ENCODE measurements around the gene LIPT2.

The LIPT2 gene

DNA sequence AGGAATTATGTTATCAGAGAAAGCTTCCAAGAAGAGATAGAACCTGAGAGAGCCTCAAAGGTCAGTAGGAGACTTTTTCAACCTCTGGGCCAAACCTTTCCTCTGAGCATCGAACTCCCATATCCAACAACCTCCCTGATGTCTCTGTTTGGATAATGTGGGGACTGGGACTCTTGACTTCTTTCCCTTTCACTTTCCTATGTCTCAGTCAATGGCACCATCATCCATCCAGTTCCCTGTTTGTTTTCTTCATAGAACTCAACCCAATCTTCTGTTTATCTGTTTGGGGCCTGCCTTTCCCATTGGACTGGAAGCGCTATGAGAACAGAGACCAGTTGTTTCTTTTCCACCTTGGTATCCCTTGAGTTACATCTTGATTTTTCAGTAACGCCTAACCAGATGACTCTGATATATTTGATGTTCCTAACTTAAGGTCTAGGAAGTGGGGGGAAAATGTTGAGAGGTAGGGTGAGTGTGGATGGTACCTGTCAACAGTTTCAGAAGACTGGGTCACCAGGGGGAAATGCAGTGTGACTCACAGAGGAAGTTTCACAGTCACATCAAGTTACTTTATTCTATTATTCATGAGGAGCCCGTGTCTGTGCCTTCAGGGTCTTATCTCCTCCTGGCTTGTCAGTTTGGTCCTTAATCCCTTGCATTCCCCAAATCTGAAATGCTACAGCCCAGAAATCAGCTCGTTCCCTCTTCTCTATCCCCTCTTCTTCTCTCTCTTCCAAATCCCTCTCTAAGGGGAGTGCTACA, 21.7 kb downstream of the LIPT2 start:
- no peak for DNase-seq (ENCODE audit: low read depth, low spot score)

DNA sequence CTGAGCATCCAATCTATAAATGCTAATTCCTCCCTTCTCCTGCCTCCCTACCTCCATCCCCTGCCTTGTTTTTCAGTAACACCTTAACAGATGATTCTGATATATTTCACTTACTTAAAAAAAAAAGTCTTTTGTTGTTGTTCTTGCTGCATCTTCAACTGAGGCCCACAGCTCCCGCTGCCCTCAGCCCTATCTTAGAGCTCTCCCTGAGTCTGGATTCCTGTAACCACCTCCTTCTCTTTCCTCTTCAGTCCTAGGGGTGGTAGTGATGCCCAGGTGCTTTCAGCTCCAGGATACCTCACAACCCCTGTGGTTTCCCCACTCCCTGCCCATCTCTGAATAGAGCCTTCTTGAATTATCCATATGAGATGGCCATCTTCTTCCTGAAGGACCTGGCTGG, 22.5 kb downstream of the LIPT2 start:
- H3K9ac ChIP-seq (ENCODE audit: insufficient read length, low read depth) = no peak overlapping the region
- H3K36me3 ChIP-seq (ENCODE audit: insufficient read depth, insufficient read length, low read length) = no peaks in the 10 kb centered on the region
- no peak for DNase-seq (ENCODE audit: low read depth, low spot score)
- H3K9me3 ChIP-seq (ENCODE audit: insufficient read depth, low read length) = no peaks in the 10 kb centered on the region
- no peaks in the 10 kb centered on the region for H3K4me1 ChIP-seq (ENCODE audit: insufficient read depth, insufficient read length)
- no peaks in the 10 kb centered on the region for H3K27me3 ChIP-seq (ENCODE audit: insufficient read depth, insufficient read length)
- H3K4me3 ChIP-seq (ENCODE audit: insufficient read length, low read depth) = no peak overlapping the region
- TF ChIP-seq YY1 (IDR thresholded peaks at IDR 0.05; ENCODE audit: insufficient read depth, insufficient read length) = no peak
- no peak for TF ChIP-seq ZNF274 (IDR thresholded peaks at IDR 0.05; ENCODE audit: low read depth, low read length)
- TF ChIP-seq SUZ12 (IDR thresholded peaks at IDR 0.05; ENCODE audit: extremely low read depth, insufficient read depth, insufficient read length) = no peak

More for the DNA sequence above, 21.7 kb downstream of the LIPT2 start:
- no peaks in the 10 kb centered on the region for H3K36me3 ChIP-seq (ENCODE audit: insufficient read depth, insufficient read length, low read length)
- H3K4me3 ChIP-seq (ENCODE audit: insufficient read length, low read depth) = no peak overlapping the region
- no peak for TF ChIP-seq ZNF274 (IDR thresholded peaks at IDR 0.05; ENCODE audit: low read depth, low read length)
- TF ChIP-seq SUZ12 (IDR thresholded peaks at IDR 0.05; ENCODE audit: extremely low read depth, insufficient read depth, insufficient read length) = no peak
- TF ChIP-seq YY1 (IDR thresholded peaks at IDR 0.05; ENCODE audit: insufficient read depth, insufficient read length) = no peak
- H3K9ac ChIP-seq (ENCODE audit: insufficient read length, low read depth) = no peak overlapping the region
- H3K9me3 ChIP-seq (ENCODE audit: insufficient read depth, low read length) = no peaks in the 10 kb centered on the region
- no peaks in the 10 kb centered on the region for H3K4me1 ChIP-seq (ENCODE audit: insufficient read depth, insufficient read length)
- H3K27me3 ChIP-seq (ENCODE audit: insufficient read depth, insufficient read length) = no peaks in the 10 kb centered on the region

DNA sequence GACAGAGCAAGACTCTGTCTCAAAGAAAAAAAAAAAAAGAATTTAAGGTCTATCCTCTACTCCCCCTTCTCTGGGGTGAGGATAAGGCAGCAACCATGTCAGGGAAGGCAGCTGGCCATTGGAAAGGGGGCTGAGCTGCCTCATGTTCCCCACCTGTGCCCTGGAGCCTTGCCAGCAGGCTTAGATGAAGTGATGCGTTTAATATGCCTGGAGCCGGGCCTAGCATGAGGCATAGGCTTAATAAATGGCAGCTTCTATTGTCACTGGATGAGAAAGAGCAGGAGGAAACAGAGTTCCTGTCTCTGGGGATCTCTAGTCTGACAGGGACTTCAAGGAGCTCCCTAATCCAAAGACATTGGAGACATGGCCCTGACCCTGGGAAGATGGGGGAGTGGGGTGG, 23.0 kb downstream of the LIPT2 start:
- Histone ChIP-seq H3K9me3 (ENCODE audit: insufficient read depth, low read length) (no peaks in the 10 kb centered on the region), H3K9ac (ENCODE audit: insufficient read length, low read depth) (no peak overlapping the region), H3K27me3 (ENCODE audit: insufficient read depth, insufficient read length) (no peaks in the 10 kb centered on the region), H3K36me3 (ENCODE audit: insufficient read depth, insufficient read length, low read length) (no peaks in the 10 kb centered on the region), H3K4me1 (ENCODE audit: insufficient read depth, insufficient read length) (no peaks in the 10 kb centered on the region), H3K4me3 (ENCODE audit: insufficient read length, low read depth) (no peak overlapping the region)
- no peak for DNase-seq (ENCODE audit: low read depth, low spot score)
- TF ChIP-seq SUZ12 (IDR thresholded peaks at IDR 0.05; ENCODE audit: extremely low read depth, insufficient read depth, insufficient read length) = no peak
- TF ChIP-seq YY1 (IDR thresholded peaks at IDR 0.05; ENCODE audit: insufficient read depth, insufficient read length) = no peak
- no peak for TF ChIP-seq ZNF274 (IDR thresholded peaks at IDR 0.05; ENCODE audit: low read depth, low read length)

DNA sequence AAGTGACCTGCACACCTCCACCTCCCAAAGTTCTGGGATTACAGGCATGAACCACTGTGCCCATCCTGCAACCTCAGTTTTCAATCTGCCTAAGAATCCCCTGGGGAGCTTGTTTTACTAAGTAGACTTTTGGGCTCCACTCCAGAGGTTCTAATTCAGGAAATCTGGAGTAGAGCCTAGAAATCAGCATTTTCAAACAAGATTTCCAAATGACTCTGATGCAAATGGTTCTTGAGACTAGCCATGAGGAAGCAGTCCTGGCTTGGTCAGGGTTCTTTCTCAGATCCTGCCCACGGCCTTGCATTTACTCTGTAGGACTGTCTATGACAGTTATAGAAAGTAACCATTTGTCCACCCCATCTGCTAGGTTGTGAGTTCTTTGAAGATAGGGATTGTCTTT, 24.6 kb downstream of the LIPT2 start:
- Histone ChIP-seq H3K27me3 (ENCODE audit: insufficient read depth, insufficient read length) (no peaks in the 10 kb centered on the region), H3K9me3 (ENCODE audit: insufficient read depth, low read length) (no peaks in the 10 kb centered on the region), H3K36me3 (ENCODE audit: insufficient read depth, insufficient read length, low read length) (no peaks in the 10 kb centered on the region), H3K4me1 (ENCODE audit: insufficient read depth, insufficient read length) (peaks cover 2% of the 10 kb centered on the region), H3K9ac (ENCODE audit: insufficient read length, low read depth) (no peak overlapping the region), H3K4me3 (ENCODE audit: insufficient read length, low read depth) (no peak overlapping the region)
- no peak for DNase-seq (ENCODE audit: low read depth, low spot score)
- TF ChIP-seq ZNF274 (IDR thresholded peaks at IDR 0.05; ENCODE audit: low read depth, low read length) (no peak), YY1 (IDR thresholded peaks at IDR 0.05; ENCODE audit: insufficient read depth, insufficient read length) (no peak), SUZ12 (IDR thresholded peaks at IDR 0.05; ENCODE audit: extremely low read depth, insufficient read depth, insufficient read length) (no peak)

DNA sequence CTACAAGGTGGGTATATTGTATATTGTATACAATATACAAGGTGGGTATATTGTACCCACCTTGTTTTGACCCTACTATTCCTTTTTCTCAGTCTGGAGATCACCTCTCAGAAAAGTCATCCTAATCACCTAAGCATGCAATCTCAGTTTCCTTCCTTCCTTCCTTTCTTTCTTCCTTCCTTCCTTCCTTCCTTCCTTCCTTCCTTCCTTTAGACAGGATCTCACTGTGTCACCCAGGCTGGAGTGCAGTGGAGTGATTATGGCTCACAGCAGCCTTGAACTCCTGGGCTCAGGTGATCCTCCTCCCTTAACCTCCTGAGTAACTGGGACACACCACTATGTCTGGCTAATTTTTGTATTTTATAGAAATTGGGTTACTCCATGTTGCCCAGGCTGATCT, 25.0 kb downstream of the LIPT2 start:
- Histone ChIP-seq H3K4me1 (ENCODE audit: insufficient read depth, insufficient read length) (peaks cover 2% of the 10 kb centered on the region), H3K36me3 (ENCODE audit: insufficient read depth, insufficient read length, low read length) (no peaks in the 10 kb centered on the region), H3K9me3 (ENCODE audit: insufficient read depth, low read length) (no peaks in the 10 kb centered on the region), H3K27me3 (ENCODE audit: insufficient read depth, insufficient read length) (no peaks in the 10 kb centered on the region), H3K9ac (ENCODE audit: insufficient read length, low read depth) (no peak overlapping the region), H3K4me3 (ENCODE audit: insufficient read length, low read depth) (no peak overlapping the region)
- no peak for DNase-seq (ENCODE audit: low read depth, low spot score)
- no peak for TF ChIP-seq ZNF274 (IDR thresholded peaks at IDR 0.05; ENCODE audit: low read depth, low read length)
- no peak for TF ChIP-seq SUZ12 (IDR thresholded peaks at IDR 0.05; ENCODE audit: extremely low read depth, insufficient read depth, insufficient read length)
- no peak for TF ChIP-seq YY1 (IDR thresholded peaks at IDR 0.05; ENCODE audit: insufficient read depth, insufficient read length)

DNA sequence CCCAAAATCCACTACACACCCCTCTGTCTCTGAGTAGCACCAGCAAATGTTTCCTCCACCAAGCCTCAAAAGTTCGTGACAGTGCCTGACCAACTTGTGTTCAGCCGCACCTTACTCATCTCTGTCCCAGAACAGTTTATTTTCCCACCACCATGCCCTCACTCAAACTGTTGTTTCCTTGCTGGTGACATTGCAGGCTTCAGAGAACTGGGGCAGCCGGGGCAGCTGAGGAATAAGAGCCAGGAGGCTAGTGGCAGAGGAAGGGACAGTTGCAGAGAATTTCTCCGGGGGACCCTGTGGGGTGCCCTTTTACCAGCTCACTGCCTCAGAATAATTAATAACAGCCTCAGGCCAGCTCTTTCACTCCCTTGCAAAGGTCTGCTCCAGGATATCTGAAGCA, 25.5 kb downstream of the LIPT2 start:
- H3K27me3 ChIP-seq (ENCODE audit: insufficient read depth, insufficient read length) = no peaks in the 10 kb centered on the region
- DNase-seq (ENCODE audit: low read depth, low spot score) = no peak
- TF ChIP-seq SUZ12 (IDR thresholded peaks at IDR 0.05; ENCODE audit: extremely low read depth, insufficient read depth, insufficient read length) = no peak
- H3K4me3 ChIP-seq (ENCODE audit: insufficient read length, low read depth) = no peak overlapping the region
- peak overlapping the region; percentile 27 for H3K9ac ChIP-seq (ENCODE audit: insufficient read length, low read depth)
- H3K36me3 ChIP-seq (ENCODE audit: insufficient read depth, insufficient read length, low read length) = no peaks in the 10 kb centered on the region
- peaks cover 2% of the 10 kb centered on the region for H3K4me1 ChIP-seq (ENCODE audit: insufficient read depth, insufficient read length)
- H3K9me3 ChIP-seq (ENCODE audit: insufficient read depth, low read length) = no peaks in the 10 kb centered on the region

DNA sequence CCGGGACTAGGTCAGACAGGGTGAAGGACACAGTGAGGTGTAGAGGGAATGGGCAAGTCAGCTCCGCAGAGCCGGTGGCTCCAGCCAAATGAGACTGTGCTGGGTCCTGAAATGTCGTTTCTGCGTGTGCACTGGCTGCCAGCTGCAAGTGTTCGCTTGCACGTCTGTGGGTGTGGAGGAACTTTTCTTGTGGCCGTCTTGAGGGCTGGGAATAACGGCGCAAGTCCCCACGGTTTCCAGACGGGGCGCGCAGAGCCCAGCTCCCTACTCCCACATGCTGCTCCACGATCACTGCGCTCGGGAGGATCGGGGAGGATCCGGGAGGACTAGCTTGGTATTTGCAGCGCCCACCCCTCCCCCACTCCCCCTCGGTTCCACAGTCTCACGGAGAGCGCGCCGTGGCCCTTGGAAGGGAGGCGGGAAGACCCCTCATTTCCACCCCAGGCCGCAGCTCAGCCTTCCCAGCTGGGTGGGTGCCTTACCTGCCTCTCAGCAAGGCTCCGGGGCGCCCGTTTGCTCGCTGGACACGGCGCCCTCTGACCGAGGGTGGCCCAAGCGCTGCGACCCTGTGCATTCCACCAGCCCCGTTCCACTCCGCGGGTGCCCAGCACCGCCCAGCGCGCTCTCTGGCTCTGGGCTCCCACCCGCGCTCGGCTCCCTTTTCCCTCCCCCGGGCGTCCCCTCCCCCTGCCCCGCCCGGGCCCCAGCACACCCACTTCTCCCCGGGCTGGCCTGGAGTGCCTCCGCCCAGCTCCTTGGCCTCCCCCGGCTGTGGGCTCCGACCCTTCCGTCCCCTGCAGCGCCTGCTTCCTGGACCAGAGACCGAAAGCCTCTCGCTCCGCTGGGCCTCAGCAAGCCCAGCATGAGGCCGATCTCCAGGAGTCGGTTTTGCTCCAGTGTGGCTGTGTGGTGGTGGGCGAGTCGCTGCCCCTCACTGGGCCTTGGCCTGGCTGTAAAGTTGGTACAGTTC, 26.3 kb downstream of the LIPT2 start, which contains the start of gene KCNE3:
KCNE3 (minus strand) TSS at position 634 of the 970 bp plus-strand sequence. CDS start 9,986 bp downstream, outside the sequence.
- Histone ChIP-seq H3K4me1 (ENCODE audit: insufficient read depth, insufficient read length) (peaks cover 2% of the 10 kb centered on the region), H3K9ac (ENCODE audit: insufficient read length, low read depth) (peak within 1 kb of the TSS; percentile 71), H3K27me3 (ENCODE audit: insufficient read depth, insufficient read length) (no peaks in the 10 kb centered on the region), H3K9me3 (ENCODE audit: insufficient read depth, low read length) (no peaks in the 10 kb centered on the region), H3K4me3 (ENCODE audit: insufficient read length, low read depth) (peak within 1 kb of the TSS; percentile 37), H3K36me3 (ENCODE audit: insufficient read depth, insufficient read length, low read length) (no peaks in the 10 kb centered on the region)
- TF ChIP-seq YY1 (IDR thresholded peaks at IDR 0.05; ENCODE audit: insufficient read depth, insufficient read length) = no peak
- TF ChIP-seq SUZ12 (IDR thresholded peaks at IDR 0.05; ENCODE audit: extremely low read depth, insufficient read depth, insufficient read length) = no peak
- TF ChIP-seq ZNF274 (IDR thresholded peaks at IDR 0.05; ENCODE audit: low read depth, low read length) = no peak
- DNase-seq (ENCODE audit: low read depth, low spot score) = no peak
